Measurements from ENCODE around the gene AMHR2.

Gene AMHR2

DNA sequence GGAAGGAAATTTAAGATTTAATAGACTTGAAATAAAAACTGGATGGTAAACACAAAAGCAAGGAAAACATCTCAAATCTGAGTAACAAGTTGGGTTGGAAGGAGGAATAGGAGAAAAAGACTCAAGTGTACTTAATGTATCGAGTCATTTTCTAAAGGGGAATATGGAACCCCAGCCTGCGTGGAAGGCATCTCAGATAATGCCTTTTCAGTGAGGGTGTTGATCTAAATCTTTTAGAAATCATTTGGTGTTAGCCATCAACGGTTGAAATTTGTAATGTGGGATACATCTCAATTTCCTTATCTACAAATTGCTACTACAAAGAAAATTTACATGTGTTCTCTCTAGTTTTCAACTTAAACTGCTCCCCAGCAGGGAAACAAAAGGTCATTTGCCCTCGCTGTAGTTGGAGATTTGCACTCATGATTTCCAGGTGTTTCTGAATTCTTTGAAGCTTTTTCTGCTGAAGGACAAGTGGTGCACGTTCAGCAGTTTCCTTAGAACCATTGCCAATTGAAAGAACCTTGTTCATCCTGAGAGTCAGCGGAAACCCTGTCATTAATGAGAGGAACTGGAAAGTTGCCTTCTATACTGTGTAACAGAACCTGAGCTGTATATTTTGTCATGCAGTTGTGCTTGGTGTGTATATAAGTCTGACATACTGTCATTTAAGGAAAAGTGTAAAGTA is 30.4 kb downstream of the AMHR2 start:
- DNase-seq: no peak

GRCh38 chr12:53454707-53455106 is 31.1 kb downstream of the AMHR2 start:
- no peak for DNase-seq

DNA sequence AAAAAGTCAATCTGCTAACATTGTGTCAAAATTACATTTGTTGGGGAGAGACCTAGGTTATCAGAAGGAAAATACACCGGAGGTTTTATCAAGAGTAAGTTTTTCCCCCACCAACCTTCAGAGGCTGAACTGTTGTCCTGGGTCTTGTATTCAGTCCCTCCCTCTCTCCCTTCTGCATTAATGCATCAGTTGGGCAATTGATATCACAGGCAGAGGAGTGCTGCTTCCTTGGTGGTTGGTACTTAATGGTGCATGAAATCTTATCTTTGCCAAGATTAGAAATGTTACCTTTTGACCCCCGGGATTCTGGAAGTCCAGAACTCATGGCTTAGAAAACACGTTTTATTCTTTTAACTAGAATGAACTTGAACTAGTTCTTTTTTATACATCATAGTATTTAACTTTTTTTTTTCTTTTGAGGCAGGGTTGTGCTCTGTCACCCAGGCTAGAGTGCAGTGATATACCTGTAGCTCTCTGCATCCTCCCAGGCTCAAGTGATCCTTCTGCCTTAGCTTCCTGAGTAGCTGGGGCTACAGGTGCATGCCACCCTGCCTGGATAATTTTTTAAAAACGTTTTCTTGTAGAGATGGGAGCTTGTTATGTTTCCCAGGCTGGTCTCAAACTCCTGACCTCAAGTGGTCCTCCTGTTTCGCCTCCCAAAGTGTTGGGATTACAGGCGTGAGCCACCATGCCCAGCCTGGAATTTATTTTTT is 33.2 kb downstream of the AMHR2 start:
- no peak for DNase-seq

DNA sequence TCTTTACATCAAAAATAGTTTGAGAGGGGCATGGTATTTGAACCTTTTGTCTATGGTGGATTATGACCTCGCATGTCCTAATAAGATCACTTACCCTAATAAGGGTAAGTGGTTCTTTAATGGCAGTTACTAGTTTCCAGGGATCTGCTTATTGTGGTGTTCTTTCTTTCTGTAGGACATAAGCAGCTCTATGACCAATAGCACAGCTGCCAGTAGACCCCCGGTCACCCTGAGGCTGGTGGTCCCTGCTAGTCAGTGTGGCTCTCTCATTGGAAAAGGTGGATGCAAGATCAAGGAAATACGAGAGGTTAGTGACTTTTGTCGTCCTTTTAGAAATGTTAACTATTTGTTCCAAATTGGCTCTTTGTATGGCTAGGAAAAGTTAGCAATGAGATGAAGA is 35.4 kb downstream of the AMHR2 start:
- no peak for DNase-seq

- no peak for DNase-seq
Measured at GRCh38 chr12:53461059-53461458, 37.4 kb downstream of the AMHR2 start.

DNA sequence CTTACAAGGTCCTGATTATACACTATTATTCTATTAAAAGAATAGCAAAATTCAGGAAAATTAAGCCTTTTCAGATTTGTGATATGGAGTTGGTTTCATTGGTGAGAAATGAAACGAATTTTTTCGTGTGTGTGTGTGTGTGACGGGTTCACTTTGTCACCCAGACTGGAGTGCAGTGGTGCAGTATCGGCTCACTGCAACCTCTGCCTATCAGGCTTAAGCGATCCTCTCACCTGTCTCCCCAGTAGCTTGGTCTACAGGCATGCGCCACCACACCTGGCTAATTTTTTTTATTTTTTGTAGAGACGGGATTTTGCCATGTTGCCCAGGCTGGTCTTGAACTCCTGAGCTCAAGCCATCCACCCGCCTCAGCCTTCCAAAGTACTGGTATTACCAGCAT is 37.9 kb downstream of the AMHR2 start:
- no peak for DNase-seq

- no peak for DNase-seq
Measured at GRCh38 chr12:53462935-53463334, 39.3 kb downstream of the AMHR2 start.

GRCh38 chr12:53463802-53464560 is 40.3 kb downstream of the AMHR2 start:
- no peak for DNase-seq

- peak; percentile 9 for DNase-seq
Measured at GRCh38 chr12:53464685-53465418, 41.2 kb downstream of the AMHR2 start.

- peak; percentile 19 for DNase-seq
Measured at GRCh38 chr12:53465679-53466078, 42.0 kb downstream of the AMHR2 start.

- DNase-seq: no peak
Measured at GRCh38 chr12:53466640-53467039, 43.0 kb downstream of the AMHR2 start.

DNA sequence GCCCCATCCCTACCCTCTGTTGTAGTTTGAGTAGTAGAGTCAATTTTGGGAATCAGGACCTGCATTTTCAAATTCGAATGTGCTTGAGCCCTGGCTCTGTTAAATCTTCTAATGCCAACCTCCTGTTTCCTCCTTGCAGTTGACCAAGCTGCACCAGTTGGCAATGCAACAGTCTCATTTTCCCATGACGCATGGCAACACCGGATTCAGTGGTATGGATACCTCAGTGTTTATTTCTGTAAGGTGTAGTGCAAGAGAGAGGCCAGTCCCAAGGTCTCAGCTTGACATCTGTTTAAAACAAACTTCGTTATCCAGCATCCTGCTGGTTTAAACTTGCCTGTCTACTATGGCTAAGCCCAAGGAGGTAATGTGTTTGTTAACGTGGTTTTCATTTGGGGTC is 43.4 kb downstream of the AMHR2 start:
- no peak for DNase-seq

DNA sequence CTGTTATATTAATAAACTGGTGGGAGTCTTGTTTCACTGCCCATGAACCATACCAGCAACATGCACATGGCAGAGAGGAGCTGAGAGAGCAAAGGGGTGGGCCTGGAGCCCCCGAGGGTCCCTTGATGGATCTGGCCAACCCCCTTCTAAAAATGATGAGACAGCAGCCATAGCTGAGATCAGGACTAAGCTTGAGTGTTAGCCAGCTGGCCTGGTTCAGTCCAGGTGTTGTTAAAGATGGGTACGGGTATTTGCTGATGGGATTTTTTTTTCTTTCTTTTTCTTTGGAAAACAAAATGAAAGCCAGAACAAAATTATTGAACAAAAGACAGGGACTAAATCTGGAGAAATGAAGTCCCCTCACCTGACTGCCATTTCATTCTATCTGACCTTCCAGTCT is 44.2 kb downstream of the AMHR2 start:
- peak; percentile 10 for DNase-seq

DNA sequence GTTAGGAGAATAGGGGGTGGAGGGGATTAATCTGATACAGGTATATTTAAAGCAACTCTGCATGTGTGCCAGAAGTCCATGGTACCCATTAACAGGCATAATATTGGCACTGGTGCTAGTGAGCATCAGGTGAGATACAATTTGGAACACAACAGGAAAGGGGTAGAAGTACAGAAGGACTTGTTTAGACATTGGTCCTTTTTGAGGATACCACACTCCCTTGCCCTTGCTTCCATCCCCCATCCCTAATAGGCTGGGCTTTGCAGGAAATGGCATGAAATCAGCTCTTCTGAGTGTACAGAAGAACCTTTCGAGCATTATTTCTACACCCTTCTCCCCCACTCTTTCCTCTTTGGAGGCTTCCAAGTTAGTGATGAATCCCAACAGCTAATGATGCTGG is 44.6 kb downstream of the AMHR2 start:
- peak; percentile 17 for DNase-seq

GRCh38 chr12:53472056-53472582 is 48.5 kb downstream of the AMHR2 start:
- no peak for DNase-seq

- no peak for DNase-seq
Measured at GRCh38 chr12:53474077-53474476, 50.4 kb downstream of the AMHR2 start.

DNA sequence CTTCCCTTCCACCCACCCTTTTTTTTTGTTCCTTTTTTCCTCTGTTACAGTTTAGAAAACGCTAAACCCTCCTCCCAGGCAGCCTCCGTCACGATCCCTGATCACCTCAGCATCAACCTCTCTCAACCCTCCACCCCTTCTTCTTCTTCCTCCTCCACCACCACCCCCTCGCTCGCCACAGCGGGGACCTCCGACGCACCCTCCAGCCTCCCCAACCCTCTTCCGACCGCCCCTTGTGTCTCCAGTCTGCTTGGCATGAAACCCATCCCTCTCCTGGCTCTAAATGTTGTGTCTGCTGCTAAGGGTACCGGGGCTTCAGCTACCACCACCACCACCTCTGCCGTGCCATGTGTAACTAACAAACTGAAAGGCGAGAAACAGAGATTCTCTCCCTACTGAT is 51.2 kb downstream of the AMHR2 start:
- DNase-seq: no peak

- DNase-seq: no peak
Measured at GRCh38 chr12:53476769-53477209, 53.1 kb downstream of the AMHR2 start.

- no peak for DNase-seq
Measured at GRCh38 chr12:53478865-53479264, 55.2 kb downstream of the AMHR2 start.

- DNase-seq: no peak
Measured at GRCh38 chr12:53479331-53479730, 55.7 kb downstream of the AMHR2 start.

DNA sequence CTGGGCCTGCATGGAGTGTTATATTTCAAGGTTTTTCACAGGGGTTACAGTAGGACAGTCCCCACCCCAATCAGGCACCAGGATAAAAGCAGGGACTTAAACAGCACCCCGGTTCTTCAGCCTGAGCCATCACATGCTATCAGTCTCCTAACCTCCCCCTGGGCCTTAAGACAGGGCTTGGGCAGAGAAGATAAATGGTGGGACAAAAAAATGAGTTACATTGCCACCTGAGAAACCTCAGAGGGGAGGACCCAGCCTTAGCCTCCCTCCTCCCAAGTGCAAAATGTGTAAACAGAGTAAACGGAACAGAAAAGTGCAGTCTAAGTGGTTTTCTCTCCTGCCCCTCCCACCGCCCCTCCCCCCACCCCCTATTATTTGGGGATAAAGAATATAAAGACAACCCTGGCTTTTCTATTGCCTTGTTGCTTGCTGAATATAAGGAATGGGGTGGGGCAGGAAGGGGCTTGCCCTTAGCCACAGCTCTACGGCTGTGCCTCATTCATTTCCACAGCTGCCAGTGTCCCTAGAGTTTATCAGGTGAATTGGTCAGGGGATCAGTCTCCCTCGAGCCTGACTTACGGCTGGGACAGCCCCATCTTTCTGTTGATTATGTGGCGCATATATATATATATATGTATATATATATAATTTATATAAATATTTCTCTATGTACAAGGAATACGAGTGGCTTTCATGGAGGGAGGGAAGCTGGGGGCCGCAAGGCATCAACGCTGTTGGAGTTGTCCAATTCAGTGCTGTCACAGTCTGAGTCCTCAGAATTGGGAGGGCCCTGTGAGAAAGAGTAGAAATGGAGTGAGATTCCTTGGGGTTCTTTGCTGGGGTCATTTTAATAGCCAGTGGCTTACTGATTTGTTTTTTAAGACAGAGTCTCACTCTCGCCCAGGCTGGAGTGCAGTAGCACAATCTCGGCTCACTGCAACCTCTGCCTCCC is 57.1 kb downstream of the AMHR2 start:
- no peak for DNase-seq

Data from stimulated activated CD8-positive, alpha-beta memory T cell treated with anti-CD3 and anti-CD28 coated beads, Interleukin-4, amount 100 ng/mL, for 48 hours (primary cell).